Measurements from ENCODE around the gene CWC15. TPM values are rescaled to one million over a fixed set of nuclear protein-coding genes. Genes with fewer than 3 reads are reported as not detected.
"Not testable (repeated sequence)": the region's sequence is repeated elsewhere in the genome, so short reads cannot be mapped to it uniquely, and the experiment has no call there.

The CWC15 gene
- 44.7 and 47.8 TPM in 2 replicates for total RNA-seq (2014; rRNA removed; shearing (Covaris generic))

GRCh38 chr11:94973099-94973968, at the start of gene CWC15, which contains the start of gene KDM4D:
Gene CWC15 (minus strand): TSS chr11:94973556. CDS start chr11:94972185, 1,371 bp downstream.
Gene KDM4D (plus strand): TSS chr11:94973709. CDS start chr11:94997373, 23,664 bp downstream.
- peak; percentile 75 for DNase-seq (ENCODE audit: low spot score)

- not testable (repeated sequence) for DNase-seq (ENCODE audit: low spot score)
Measured at GRCh38 chr11:95021468-95021867, 48.1 kb upstream of the CWC15 start.

- no peak for DNase-seq (ENCODE audit: low spot score)
Measured at GRCh38 chr11:95016139-95016538, 42.8 kb upstream of the CWC15 start.

- DNase-seq (ENCODE audit: low spot score) = no peak
Measured at GRCh38 chr11:95014184-95014821, 40.9 kb upstream of the CWC15 start.

GRCh38 chr11:95011376-95011775, 38.0 kb upstream of the CWC15 start:
- DNase-seq (ENCODE audit: low spot score) = no peak

- no peak for DNase-seq (ENCODE audit: low spot score)
Measured at GRCh38 chr11:95005642-95006041, 32.3 kb upstream of the CWC15 start.

- no peak for DNase-seq (ENCODE audit: low spot score)
Measured at GRCh38 chr11:95003716-95004115, 30.4 kb upstream of the CWC15 start.

GRCh38 chr11:94998285-94998684, 24.9 kb upstream of the CWC15 start:
- DNase-seq (ENCODE audit: low spot score) = no peak

GRCh38 chr11:94997437-94997836, 24.1 kb upstream of the CWC15 start:
- DNase-seq (ENCODE audit: low spot score) = no peak

- no peak for DNase-seq (ENCODE audit: low spot score)
Measured at GRCh38 chr11:94993400-94993943, 20.1 kb upstream of the CWC15 start.

- no peak for DNase-seq (ENCODE audit: low spot score)
Measured at GRCh38 chr11:94988748-94989147, 15.4 kb upstream of the CWC15 start.

GRCh38 chr11:94987378-94987777, 14.0 kb upstream of the CWC15 start:
- no peak for DNase-seq (ENCODE audit: low spot score)

GRCh38 chr11:94975599-94975998, 2.2 kb upstream of the CWC15 start:
- no peak for DNase-seq (ENCODE audit: low spot score)

- no peak for DNase-seq (ENCODE audit: low spot score)
Measured at GRCh38 chr11:94974178-94974577, 822 bp upstream of the CWC15 start.

- DNase-seq (ENCODE audit: low spot score) = no peak
Measured at GRCh38 chr11:94972700-94973098, 657 bp downstream of the CWC15 start.

- DNase-seq (ENCODE audit: low spot score) = no peak
Measured at GRCh38 chr11:94968334-94968958, 4.9 kb downstream of the CWC15 start.

- DNase-seq (ENCODE audit: low spot score) = no peak
Measured at GRCh38 chr11:94964934-94965333, 8.4 kb downstream of the CWC15 start.

- DNase-seq (ENCODE audit: low spot score) = no peak
Measured at GRCh38 chr11:94961255-94961654, 12.1 kb downstream of the CWC15 start.

GRCh38 chr11:94960488-94960887, 12.9 kb downstream of the CWC15 start:
- DNase-seq (ENCODE audit: low spot score) = no peak

GRCh38 chr11:94959179-94959578, 14.2 kb downstream of the CWC15 start:
- no peak for DNase-seq (ENCODE audit: low spot score)

- DNase-seq (ENCODE audit: low spot score) = no peak
Measured at GRCh38 chr11:94958121-94958696, 15.1 kb downstream of the CWC15 start.

GRCh38 chr11:94956963-94957362, 16.4 kb downstream of the CWC15 start:
- DNase-seq (ENCODE audit: low spot score) = no peak
